GM21515 (cell line): Measurements from ENCODE around the gene SDK1.

Source experiments
- ATAC-seq: cut with Tn5 transposase; IDR thresholded peaks from one replicate; pipeline ENCODE4 v1.9.1; 2021; ENCODE audit not compliant: unreplicated experiment

SDK1 gene

GRCh38 chr7:3453398-3453797 lies 152.3 kb downstream of the SDK1 start:
- ATAC-seq: no peak

GRCh38 chr7:3455806-3456595 lies 154.9 kb downstream of the SDK1 start:
- no peak for ATAC-seq

- ATAC-seq: no peak
These were observed 158.1 kb downstream of the SDK1 start for GRCh38 chr7:3459111-3459510.

GRCh38 chr7:3461923-3462322 lies 160.9 kb downstream of the SDK1 start:
- ATAC-seq: no peak

GRCh38 chr7:3463696-3464095 lies 162.6 kb downstream of the SDK1 start:
- ATAC-seq: no peak

- no peak for ATAC-seq
These were observed 164.0 kb downstream of the SDK1 start for GRCh38 chr7:3464900-3465622.

DNA sequence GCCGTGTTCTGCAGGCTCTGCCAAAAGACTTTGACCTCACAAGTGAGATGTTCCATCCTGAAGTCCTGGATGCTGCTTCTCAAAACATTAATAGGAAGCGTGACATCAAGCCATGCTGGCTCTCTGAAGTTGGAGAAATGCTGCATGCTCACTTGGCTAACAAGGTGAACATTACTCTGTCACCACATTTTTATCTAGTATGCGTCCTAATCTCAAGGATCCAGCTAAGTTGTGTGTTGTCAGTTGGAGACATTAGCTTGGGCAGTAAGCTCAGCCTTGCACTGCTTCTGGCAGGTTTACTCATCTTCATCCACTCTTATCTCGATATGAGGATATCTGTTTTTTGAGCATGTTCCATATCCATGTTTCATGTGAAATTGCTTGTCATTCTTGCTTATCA lies 165.2 kb downstream of the SDK1 start:
- ATAC-seq: no peak

DNA sequence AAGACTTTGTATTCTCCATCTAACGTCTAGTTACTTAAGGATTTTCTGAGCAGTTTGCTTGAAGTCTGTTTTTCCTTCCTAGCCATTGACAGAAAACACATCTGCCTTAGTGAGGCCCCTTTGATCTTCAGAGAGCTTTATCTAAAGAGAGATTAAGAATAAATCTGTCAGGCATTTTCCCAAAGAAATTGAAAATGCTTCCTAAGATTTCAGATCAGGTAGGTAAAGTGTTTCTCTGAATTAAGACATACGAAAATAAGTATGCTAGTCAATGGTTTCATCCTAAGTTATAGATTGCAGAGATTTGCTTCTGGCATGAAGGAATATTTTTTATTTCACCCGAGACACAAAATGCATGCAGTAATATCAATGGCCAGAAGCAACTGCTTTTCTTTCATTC lies 168.6 kb downstream of the SDK1 start:
- no peak for ATAC-seq

- ATAC-seq: no peak
These were observed 179.1 kb downstream of the SDK1 start for GRCh38 chr7:3480197-3480596.

DNA sequence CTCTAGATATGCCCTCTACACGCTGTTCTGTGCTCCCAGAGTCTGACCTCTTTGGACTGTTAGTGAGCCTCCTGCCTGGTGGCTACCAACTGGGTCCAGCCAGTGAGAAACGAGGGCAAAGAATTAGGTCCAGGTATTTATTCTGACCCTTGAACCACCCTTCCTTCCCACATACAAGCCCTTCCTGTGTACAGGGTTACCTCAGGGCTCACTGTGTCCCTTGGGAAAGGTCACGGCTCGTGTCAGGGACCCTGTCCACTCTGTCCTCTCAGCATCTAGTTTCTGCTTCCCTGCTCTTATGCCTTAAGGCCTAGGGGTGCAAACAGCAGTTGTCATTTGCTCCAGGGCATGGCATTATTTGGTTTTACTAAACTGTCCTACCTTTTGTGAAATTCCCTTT lies 180.4 kb downstream of the SDK1 start:
- ATAC-seq: no peak

- no peak for ATAC-seq
These were observed 181.3 kb downstream of the SDK1 start for GRCh38 chr7:3482147-3482921.

DNA sequence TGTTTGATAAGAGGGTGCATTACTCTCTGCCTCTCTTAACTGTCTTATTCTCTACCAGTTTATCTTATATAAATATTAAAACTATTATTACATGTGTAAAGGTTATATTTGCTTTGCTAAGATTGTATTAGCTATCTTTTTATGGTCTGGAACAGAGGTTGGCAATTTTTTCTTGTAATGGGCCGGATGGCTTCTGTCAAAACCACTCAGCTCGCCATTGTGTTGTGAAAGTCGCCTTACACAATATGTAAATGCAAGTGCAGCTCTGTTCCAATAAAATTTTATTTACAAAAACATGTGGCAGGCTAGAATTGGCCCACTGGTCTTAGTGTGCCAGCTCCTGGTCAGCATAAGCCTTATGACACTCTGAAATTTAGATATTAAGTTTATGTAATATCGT lies 185.8 kb downstream of the SDK1 start:
- ATAC-seq: no peak

- no peak for ATAC-seq
These were observed 187.8 kb downstream of the SDK1 start for GRCh38 chr7:3488829-3489228.

DNA sequence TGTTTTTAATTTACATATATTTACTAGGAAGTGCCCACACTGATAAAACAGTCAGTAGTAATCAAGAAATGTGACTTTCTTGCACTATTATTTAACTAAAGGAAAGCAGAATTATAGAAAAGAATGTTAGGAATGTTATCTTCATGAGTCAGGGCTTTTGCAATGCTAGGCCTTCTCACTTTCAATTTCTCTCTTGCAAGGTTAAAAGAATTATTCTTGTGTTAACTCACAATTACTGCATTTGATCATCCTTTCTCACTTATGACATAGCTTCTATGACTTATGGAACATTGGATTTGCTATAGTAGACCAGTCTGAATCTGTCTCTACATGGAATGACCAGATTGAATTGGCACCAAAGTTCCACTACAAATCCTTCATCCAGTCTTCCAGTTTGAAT lies 192.4 kb downstream of the SDK1 start:
- no peak for ATAC-seq

DNA sequence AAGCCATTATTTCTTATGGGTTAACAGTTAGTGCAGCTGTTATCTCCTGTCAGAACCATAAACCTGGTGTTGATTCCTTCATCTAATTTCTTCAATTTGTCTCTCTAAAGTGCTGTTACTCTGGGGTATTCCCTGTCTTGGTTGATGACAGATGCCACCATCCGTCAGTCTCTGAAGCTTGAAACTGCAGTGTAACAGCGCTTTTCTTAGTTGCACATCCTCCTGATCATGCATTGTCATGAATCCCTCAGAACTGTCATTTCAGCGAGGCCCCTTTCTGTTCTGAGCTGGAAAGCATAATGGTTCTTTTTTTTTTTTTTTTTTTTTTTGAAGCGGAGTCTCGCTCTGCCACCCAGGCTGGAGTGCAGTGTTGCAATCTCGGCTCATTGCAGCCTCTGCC lies 193.9 kb downstream of the SDK1 start:
- ATAC-seq: no peak

GRCh38 chr7:3495530-3495929 lies 194.5 kb downstream of the SDK1 start:
- ATAC-seq: no peak

GRCh38 chr7:3495954-3496353 lies 194.9 kb downstream of the SDK1 start:
- ATAC-seq: no peak

DNA sequence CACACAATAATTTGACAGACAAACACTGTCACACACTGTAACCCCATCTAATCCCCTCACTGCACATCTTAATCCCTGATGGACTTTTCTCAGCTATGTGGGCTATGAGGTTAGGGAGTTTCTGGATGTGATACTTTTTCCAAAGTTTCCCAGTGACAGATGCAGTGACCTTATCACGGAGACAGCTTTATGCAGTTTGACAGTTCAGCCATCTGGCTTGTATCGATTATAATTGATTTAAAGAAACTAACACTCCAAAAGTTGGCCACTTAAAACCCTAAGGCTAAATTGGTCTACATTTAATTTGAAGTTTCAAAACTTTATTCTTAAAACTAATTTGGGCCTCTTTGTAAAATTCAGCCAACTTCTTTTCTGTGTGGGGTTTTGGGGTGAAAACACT lies 196.7 kb downstream of the SDK1 start:
- no peak for ATAC-seq

DNA sequence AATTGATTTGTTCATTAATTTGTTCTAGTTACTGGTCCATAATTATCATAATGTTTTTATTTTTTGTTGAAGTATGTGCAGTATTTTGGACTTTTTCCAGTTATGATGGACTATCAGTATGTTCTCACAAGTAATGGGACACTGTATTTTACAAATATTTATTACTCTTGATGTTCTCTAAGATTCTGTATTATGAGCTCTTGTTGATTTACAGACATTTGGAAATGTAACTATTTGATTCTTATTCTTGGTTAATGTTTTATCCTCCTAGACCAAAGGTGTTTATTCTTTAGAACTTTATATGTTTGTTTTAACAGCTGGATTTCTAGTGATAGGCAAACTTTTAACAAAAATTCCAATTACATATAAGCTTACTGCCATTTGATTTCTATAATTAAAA lies 200.6 kb downstream of the SDK1 start:
- no peak for ATAC-seq

- no peak for ATAC-seq
These were observed 203.3 kb downstream of the SDK1 start for GRCh38 chr7:3504384-3504783.

DNA sequence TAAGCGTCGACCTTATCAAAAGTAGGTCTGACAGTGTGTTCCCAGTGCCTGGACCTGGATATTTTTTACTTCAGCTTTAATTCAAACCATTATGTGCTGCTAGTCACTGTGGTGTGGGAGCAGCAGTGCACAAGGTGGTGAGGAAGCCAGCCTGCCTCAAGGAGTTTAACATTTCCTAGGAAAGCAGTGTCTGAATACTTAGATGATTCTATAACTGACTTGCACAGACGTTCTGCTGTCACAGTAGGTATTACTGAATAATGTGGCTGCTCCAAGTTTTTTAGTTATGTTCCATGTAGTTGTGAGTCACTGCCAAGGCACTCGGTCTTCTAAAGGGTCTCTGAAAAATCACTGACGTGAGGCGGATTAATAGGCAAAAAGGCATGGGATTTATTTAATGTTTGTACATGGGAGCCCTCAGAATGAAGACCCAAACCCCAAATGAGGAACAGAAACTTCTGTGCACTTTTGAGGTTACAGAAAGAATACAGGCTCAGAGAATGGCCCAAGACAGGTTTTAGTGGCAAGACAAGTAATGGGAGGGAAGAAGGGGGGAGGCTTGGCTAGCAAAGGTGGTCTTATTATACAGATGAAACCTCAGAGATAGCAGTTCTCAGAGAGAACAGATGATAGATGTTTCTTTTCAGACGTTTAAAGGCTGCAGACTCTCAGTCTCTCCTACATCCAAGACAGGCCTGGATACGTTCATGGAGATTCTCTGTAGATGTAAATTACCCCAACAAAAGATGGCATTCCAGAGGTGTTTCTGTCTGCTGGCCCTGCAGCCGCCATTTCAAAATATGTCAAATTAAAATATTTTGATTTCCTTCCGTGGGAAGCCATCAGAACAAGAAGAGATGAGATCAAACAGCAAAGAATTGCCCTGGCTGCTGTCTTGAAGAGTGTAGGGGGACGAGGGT lies 209.3 kb downstream of the SDK1 start:
- peak; percentile 74 for ATAC-seq
